HG03439 (cell line): ENCODE measurements around the gene FAM222B.
"Not testable (repeated sequence)": the region's sequence is repeated elsewhere in the genome, so short reads cannot be mapped to it uniquely, and the experiment has no call there.

Source experiments
- ATAC-seq: cut with Tn5 transposase; IDR thresholded peaks from one replicate; pipeline ENCODE4 v1.9.1; 2021; ENCODE audit warnings: mild to moderate bottlenecking, moderate library complexity; ENCODE audit not compliant: unreplicated experiment

FAM222B gene

GRCh38 chr17:28842282-28843012 lies at the start of gene FAM222B:
TSS of gene FAM222B (minus strand) at chr17:28842790. CDS start at chr17:28766667, 76,123 bp downstream.
- peak; percentile 73 for ATAC-seq

- ATAC-seq: no peak
These were observed 49.4 kb upstream of the FAM222B start for GRCh38 chr17:28892024-28892423.

GRCh38 chr17:28891201-28891600 lies 48.6 kb upstream of the FAM222B start:
- no peak for ATAC-seq

GRCh38 chr17:28889996-28890395 lies 47.4 kb upstream of the FAM222B start:
- ATAC-seq: no peak

GRCh38 chr17:28888832-28889231 lies 46.2 kb upstream of the FAM222B start:
- ATAC-seq: no peak

- no peak for ATAC-seq
These were observed 45.4 kb upstream of the FAM222B start for GRCh38 chr17:28887871-28888471.

GRCh38 chr17:28885951-28886350 lies 43.4 kb upstream of the FAM222B start:
- ATAC-seq: no peak

GRCh38 chr17:28885363-28885762 lies 42.8 kb upstream of the FAM222B start:
- ATAC-seq: no peak

- no peak for ATAC-seq
These were observed 41.5 kb upstream of the FAM222B start for GRCh38 chr17:28883967-28884702.

- no peak for ATAC-seq
These were observed 39.7 kb upstream of the FAM222B start for GRCh38 chr17:28882154-28882895.

- ATAC-seq: no peak
These were observed 39.0 kb upstream of the FAM222B start for GRCh38 chr17:28881533-28882056.

- no peak for ATAC-seq
These were observed 38.0 kb upstream of the FAM222B start for GRCh38 chr17:28880572-28880945.

GRCh38 chr17:28879886-28880571 lies 37.4 kb upstream of the FAM222B start:
- ATAC-seq: no peak

- ATAC-seq: no peak
These were observed 36.4 kb upstream of the FAM222B start for GRCh38 chr17:28878981-28879380.

- ATAC-seq: no peak
These were observed 35.7 kb upstream of the FAM222B start for GRCh38 chr17:28878158-28878910.

- ATAC-seq: not testable (repeated sequence)
These were observed 34.6 kb upstream of the FAM222B start for GRCh38 chr17:28877150-28877711.

GRCh38 chr17:28875848-28876550 lies 33.4 kb upstream of the FAM222B start:
- no peak for ATAC-seq

- no peak for ATAC-seq
These were observed 32.2 kb upstream of the FAM222B start for GRCh38 chr17:28874750-28875149.

GRCh38 chr17:28873839-28874238 lies 31.2 kb upstream of the FAM222B start:
- ATAC-seq: no peak
